Ovary (tissue), 3 donors: ENCODE measurements around the gene MYOZ2.

Experiments used
- CTCF ChIP-seq, 3 donors: fragments of 450-650 bp in 2 of 3; fragments of 200-600 bp in 1 of 3; IDR thresholded peaks; one replicate each; pipeline versions ENCODE4 v1.5.1 to v1.8.0; 2016 to 2022; ENCODE audit warnings: antibody characterized with exemption in 3 of 3, mild to moderate bottlenecking in 1 of 3
- EP300 ChIP-seq: sonication (generic); formaldehyde crosslinking; IDR thresholded peaks from one replicate; pipeline ENCODE4 v1.6.1; 2017; ENCODE audit warnings: antibody characterized with exemption
- POLR2A ChIP-seq: fragments of 450-650 bp; IDR thresholded peaks from one replicate; pipeline ENCODE4 v1.6.1; 2017; ENCODE audit warnings: antibody characterized with exemption, mild to moderate bottlenecking, moderate library complexity
- donor health status: DM: no; HTN: no; CAD: no.

GRCh38 chr4:119104644-119105273 is 30.9 kb upstream of the MYOZ2 start:
- TF ChIP-seq CTCF (IDR thresholded peaks at IDR 0.05) (no peak), POLR2A (no peak), EP300 (no peak)
